K562 (cell line): ENCODE results near the gene TARBP1. TPM values are rescaled to one million over a fixed set of nuclear protein-coding genes. Genes with fewer than 3 reads are reported as not detected.

Experiments used
- ATAC-seq: fragments of 200-7000 bp; cut with Tn5 transposase; 3 replicates; pipeline ENCODE4 v1.9.1; 2020; ENCODE audit warnings: moderate library complexity
- BruUV-seq: library from RNA; stranded (reverse); fragments of 400-500 nt; replicated peaks from 2 replicates; lab custom pipeline; 2021; lab: Mats Ljungman, UMichigan
- CTCF ChIA-PET: fragments of 300-600 bp; formaldehyde crosslinking; extraction: SDS; loops from one replicate; lab custom pipeline; 2021; ENCODE audit warnings: low intra/inter-chr PET ratio; lab: Yijun Ruan, JAX
- POLR2A ChIA-PET: fragments of 300-600, 350-650 bp; sonication (Branson Sonifier 250); formaldehyde crosslinking; extraction: SDS; loops from one replicate; lab custom pipeline; 2021; ENCODE audit warnings: antibody characterized with exemption, inconsistent platforms; lab: Yijun Ruan, JAX
- DNase-seq, 4 experiments: peaks; one replicate each; pipeline versions ENCODE4 v3.0.0 to v3.0.0-alpha.2; 2011 to 2018; ENCODE audit warnings: low spot score in 3 of 4, mixed read lengths in 3 of 4; ENCODE audit errors: extremely low read depth in 1 of 4
- FAIRE-seq: peaks from 2 replicates; lab custom pipeline; 2011; peaks lifted over from hg19 to GRCh38; lab: Jason Lieb, UNC
- H2AFZ ChIP-seq: 2 replicates; pipeline ENCODE4 v1.6.0; 2011; ENCODE audit warnings: low read depth, low read length, control low read depth, inconsistent platforms
- H3K27ac ChIP-seq: fragments of 200-600 bp; 3 replicates; pipeline ENCODE4 v1.8.0; 2011; ENCODE audit warnings: low read depth, mild to moderate bottlenecking, control low read depth, inconsistent platforms, low read length, moderate library complexity, mixed read lengths; ENCODE audit errors: extremely low read depth
- H3K27me3 ChIP-seq, 2 experiments: fragments of 300-600 bp in 1 of 2; 2 replicates in 1 of 2; 3 replicates in 1 of 2; pipeline versions ENCODE4 v1.6.0 to v1.8.0; 2011; ENCODE audit warnings: inconsistent platforms in 2 of 2, low read length in 2 of 2, mild to moderate bottlenecking in 1 of 2, mixed read lengths in 1 of 2, moderate library complexity in 1 of 2; ENCODE audit not compliant: control insufficient read depth in 2 of 2, insufficient read depth in 2 of 2
- H3K36me3 ChIP-seq: fragments of 300-600 bp; 3 replicates; pipeline ENCODE4 v1.8.0; 2011; ENCODE audit warnings: mild to moderate bottlenecking, low read length, inconsistent platforms; ENCODE audit not compliant: control insufficient read depth, insufficient read depth
- H3K4me1 ChIP-seq, 2 experiments: fragments of 200-600 bp in 1 of 2; replicated peaks in 1 of 2; 2 replicates in 1 of 2; 3 replicates in 1 of 2; pipeline versions ENCODE4 v1.5.1 to v1.8.0; 2011; ENCODE audit warnings: inconsistent platforms in 2 of 2, low read length in 2 of 2, mild to moderate bottlenecking in 1 of 2, mixed read lengths in 1 of 2, moderate library complexity in 1 of 2; ENCODE audit not compliant: control insufficient read depth in 2 of 2, insufficient read depth in 2 of 2
- H3K4me2 ChIP-seq: 2 replicates; pipeline ENCODE4 v1.6.1; 2011; ENCODE audit warnings: low read length, control low read depth, inconsistent platforms, mixed read lengths; ENCODE audit not compliant: insufficient read depth
- H3K4me3 ChIP-seq: fragments of 200-600 bp; sonication (generic), shearing (Covaris generic); 2 replicates; pipeline ENCODE4 v1.5.1; 2016; ENCODE audit warnings: control low read depth, inconsistent platforms
- H3K79me2 ChIP-seq: fragments of 200-600 bp; 3 replicates; pipeline ENCODE4 v1.8.0; 2011; ENCODE audit warnings: low read length, inconsistent platforms; ENCODE audit not compliant: control insufficient read depth, insufficient read depth
- H3K9ac ChIP-seq, 2 experiments: 2 replicates each; pipeline versions ENCODE4 v1.6.0 to v1.6.1; 2011; ENCODE audit warnings: low read depth in 2 of 2, low read length in 2 of 2, control low read depth in 1 of 2, inconsistent platforms in 1 of 2, mild to moderate bottlenecking in 1 of 2, mixed read lengths in 1 of 2; ENCODE audit not compliant: insufficient read depth in 1 of 2
- H3K9me1 ChIP-seq: one replicate; pipeline ENCODE4 v1.6.0; 2011; ENCODE audit warnings: inconsistent platforms, mild to moderate bottlenecking, low read length, moderate library complexity; ENCODE audit not compliant: control insufficient read depth, insufficient read depth
- H3K9me3 ChIP-seq: replicated peaks from 2 replicates; pipeline ENCODE4 v1.5.1; 2011; ENCODE audit warnings: low read depth, low read length, inconsistent platforms; ENCODE audit not compliant: control insufficient read depth, insufficient read depth
- H4K20me1 ChIP-seq: replicated peaks from 2 replicates; pipeline ENCODE4 v1.6.1; 2011; ENCODE audit warnings: low read length, inconsistent platforms, mixed read lengths; ENCODE audit not compliant: control insufficient read depth, insufficient read depth
- CXXC5 ChIP-seq: fragments of 250-450 bp; sonication (Bioruptor Pico); IDR thresholded peaks from 2 replicates; pipeline ENCODE4 v1.8.0; 2022; ENCODE audit warnings: inconsistent platforms, mild to moderate bottlenecking, moderate library complexity
- HMG20A ChIP-seq: fragments of 450-650 bp; formaldehyde crosslinking; conservative IDR thresholded peaks from 2 replicates; pipeline ENCODE4 v1.4.0; 2020; ENCODE audit warnings: mild to moderate bottlenecking, mixed read lengths
- JUN ChIP-seq, 2 experiments: sonication (generic) in 1 of 2; formaldehyde crosslinking in 1 of 2; IDR thresholded peaks; 2 replicates each; pipeline versions ENCODE4 v1.6.1 to v1.8.0; 2012 to 2022; ENCODE audit warnings: borderline replicate concordance in 2 of 2, mild to moderate bottlenecking in 2 of 2, improper control_type of control experiment in 1 of 2, low read depth in 1 of 2, low read length in 1 of 2, missing genetic modification reagents in 1 of 2
- LARP7 ChIP-seq: fragments of 450-650 bp; IDR thresholded peaks from 2 replicates; pipeline ENCODE4 v1.6.1; 2016
- MAZ ChIP-seq, 2 experiments: fragments of 450-650 bp in 1 of 2; sonication (generic) in 1 of 2; formaldehyde crosslinking; IDR thresholded peaks in 1 of 2; conservative IDR thresholded peaks in 1 of 2; 2 replicates each; pipeline versions ENCODE4 v1.4.0 to v1.5.0; 2020; ENCODE audit warnings: mild to moderate bottlenecking in 1 of 2, missing genetic modification reagents in 1 of 2
- MBD1 ChIP-seq: fragments of 250-450 bp; sonication (Bioruptor Pico); IDR thresholded peaks from 2 replicates; pipeline ENCODE4 v1.8.0; 2022; ENCODE audit warnings: inconsistent platforms
- NFIC ChIP-seq: fragments of 450-650 bp; IDR thresholded peaks from 2 replicates; pipeline ENCODE4 v1.6.1; 2017; ENCODE audit warnings: mild to moderate bottlenecking, inconsistent platforms
- PHF21A ChIP-seq: fragments of 450-650 bp; IDR thresholded peaks from 2 replicates; pipeline ENCODE4 v1.6.1; 2017; ENCODE audit warnings: low read depth, borderline replicate concordance
- PRPF4 ChIP-seq: fragments of 200-400 bp; formaldehyde crosslinking; IDR thresholded peaks from one replicate; pipeline ENCODE4 v1.6.1; 2017; ENCODE audit warnings: low read length, low read depth, mild to moderate bottlenecking; ENCODE audit not compliant: insufficient read depth, poor library complexity, severe bottlenecking
- SMAD2 ChIP-seq: fragments of 150-350 bp; IDR thresholded peaks from 2 replicates; pipeline ENCODE4 v1.6.1; 2014; ENCODE audit warnings: low read depth, mild to moderate bottlenecking, low read length
- WGBS: fragments of 100-300 bp; shearing (Covaris generic); methylation state at CpG from one replicate; pipeline ENCODE4 v1.1.6; 2016; ENCODE audit warnings: low coverage, mixed read lengths; ENCODE audit not compliant: insufficient coverage; ENCODE audit errors: missing lambda C conversion rate; 5-methylcytosine and 5-hydroxymethylcytosine counted together
- in situ Hi-C: fragments of 300-500 bp; cut with MboI; formaldehyde crosslinking; loops from 4 replicates; pipeline ENCODE4 v1.15.0; 2018; ENCODE audit warnings: inconsistent platforms, mixed read lengths
- intact Hi-C: fragments of 100-400 bp; cut with micrococcal nuclease; formaldehyde crosslinking; loops from 2 replicates; pipeline ENCODE4 v1.14.2; 2022
- polyA plus RNA-seq, 8 experiments: library from polyadenylated mRNA; depleted of rRNA in 4 of 8; stranded (reverse) in 5 of 8; unstranded in 3 of 8; fragments of >200 nt; fragmentation: Nextera tagmentation in 2 of 8; fragmentation: Illumina TruSeq in 1 of 8; extraction: Ambion mirVana in 2 of 8; extraction: Trizol in 1 of 8; gene quantifications; 2 replicates each; pipeline versions ENCODE4 v1.2.1 to v1.2.3, GENCODE V29; 2011 to 2014; ENCODE audit warnings: inconsistent platforms in 1 of 8, missing spikeins in 1 of 8
- total RNA-seq, 7 experiments: library from RNA; depleted of rRNA in 6 of 7; stranded (reverse); fragments of >200 nt in 6 of 7; fragmentation: Illumina TruSeq in 2 of 7; extraction: Trizol in 2 of 7; gene quantifications; 2 replicates each; pipeline versions ENCODE4 v1.2.1 to v1.2.3, GENCODE V29; 2011 to 2021; ENCODE audit warnings: low replicate concordance in 1 of 7

TARBP1 gene
- total and polyA plus RNA-seq, 9 of the 15 experiments (the other 6 are each of a cell fraction or from before 2014, with no cell fraction given): 8.8 to 48.0 (median 22.9) TPM

DNA sequence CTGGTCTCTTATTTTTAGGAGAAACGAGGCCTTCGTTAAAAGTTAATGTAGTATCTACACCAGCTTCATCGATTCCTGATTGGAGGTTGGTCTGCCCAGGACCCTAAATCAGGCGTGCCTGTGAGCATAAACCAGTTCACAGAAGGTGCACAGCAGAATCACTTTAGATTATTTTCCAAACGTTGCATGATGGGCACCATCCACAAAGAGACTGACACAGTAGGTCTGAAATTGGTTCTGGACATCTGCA, 256 bp upstream of the TARBP1 start:
- ChIA-PET CTCF (interaction anchor here (0.7 kb wide), 1 partner anchor 624 kb away, joined by 3 read pairs; no protein-coding TSS in a partner anchor), POLR2A (interaction anchor here (0.7 to 2.8 kb wide), 8 partner anchors 8 to 159 kb away, joined by 3 to 8 read pairs (median 4); partner anchors contain the start of genes COA6 and IRF2BP2)
- H3K4me3 ChIP-seq: peak overlapping the region; percentile 73
- H3K9me3 ChIP-seq: no peaks in the 10 kb centered on the region
- TF ChIP-seq PRPF4 (no peak), SMAD2 (no peak), CXXC5 (CRISPR knock-in tag) (no peak), NFIC (0 out of 2 replicates have a peak, but pooled peaks have one; percentile 0), MAZ (CRISPR knock-in tag; conservative IDR thresholded peaks at IDR 0.05 in 1 of 2, IDR thresholded peaks at IDR 0.05 in 1 of 2) (0 out of 4 replicates have a peak, but pooled peaks of 1 of the 2 experiments have one; percentile 18), JUN (IDR thresholded peaks at IDR 0.05; ENCODE audit: borderline replicate concordance, low read depth, low read length) (no peak), JUN (CRISPR knock-in tag; IDR thresholded peaks at IDR 0.05; ENCODE audit: borderline replicate concordance) (no peak), PHF21A (0 out of 2 replicates have a peak, but pooled peaks have one; percentile 9), HMG20A (CRISPR knock-in tag) (no peak), LARP7 (no peak), MBD1 (CRISPR knock-in tag) (peak; percentile 76; the same call in 1 of the 2 replicates)
- ATAC-seq: no peak
- H3K27me3 ChIP-seq: peaks cover 0 to 5% of the 10 kb centered on the region in 2 experiments; a peak in 1 of 5 replicates
- no peaks in the 10 kb centered on the region for H3K36me3 ChIP-seq
- no peaks in the 10 kb centered on the region for H3K9me1 ChIP-seq
- no TSS peak for BruUV-seq
- H3K79me2 ChIP-seq: peaks cover 7% of the 10 kb centered on the region; the same call in 2 of the 3 replicates
- intact Hi-C loops: loop anchor here (2.0 kb wide), 2 partner anchors 106 to 156 kb away; partner anchors contain the start of gene COA6
- DNase-seq: no peak
- peak overlapping the region; percentile 89 for H3K4me2 ChIP-seq
- in situ Hi-C loops: loop anchor here (10.0 kb wide), 1 partner anchor 354 kb away; no protein-coding TSS in a partner anchor
- peak; percentile 23 for FAIRE-seq
- no peaks in the 10 kb centered on the region for H4K20me1 ChIP-seq
- peaks cover 9 to 25% of the 10 kb centered on the region in 2 experiments; a peak in 4 of 5 replicates for H3K4me1 ChIP-seq
- 23% methylated on average over 5 of the region's 5 CpGs for WGBS
- H3K27ac ChIP-seq: no peak overlapping the region
- H3K9ac ChIP-seq: peak overlapping the region; percentile 63 to 90; a peak in 2 of 4 replicates
- peak overlapping the region; percentile 96 for H2AFZ ChIP-seq
